Motor neuron (in vitro differentiated cells): Measurements from ENCODE around the gene TIMP2. TPM values are rescaled to one million over a fixed set of nuclear protein-coding genes. Genes with fewer than 3 reads are reported as not detected.
"Not testable (repeated sequence)": the region's sequence is repeated elsewhere in the genome, so short reads cannot be mapped to it uniquely, and the experiment has no call there.

Experiments used
- ATAC-seq, 8 experiments: fragments of 200-7000 bp; cut with Tn5 transposase; replicated peaks in 6 of 8; 2 replicates each; pipeline ENCODE4 v1.8.0; 2021; ENCODE audit warnings: mild to moderate bottlenecking in 8 of 8, moderate library complexity in 8 of 8
- H3K27ac ChIP-seq, 2 donors: fragments of 250-450 bp; sonication (Bioruptor Pico); 2 replicates each; pipeline ENCODE4 v1.9.0; 2021; ENCODE audit warnings: antibody characterized with exemption in 2 of 2, mild to moderate bottlenecking in 2 of 2, moderate library complexity in 1 of 2
- H3K4me1 ChIP-seq, 2 donors: fragments of 250-450 bp; sonication (Bioruptor Pico); replicated peaks in 1 of 2; 2 replicates each; pipeline ENCODE4 v1.6.1; 2021; ENCODE audit warnings: antibody characterized with exemption in 2 of 2, mild to moderate bottlenecking in 2 of 2, moderate library complexity in 1 of 2
- H3K4me3 ChIP-seq, 5 donors: fragments of 250-450 bp; sonication (Bioruptor Pico); 2 replicates each; pipeline ENCODE4 v1.9.0; 2021; ENCODE audit warnings: antibody characterized with exemption in 5 of 5, mild to moderate bottlenecking in 5 of 5, moderate library complexity in 4 of 5
- WGBS, 10 experiments: fragments of 450-650 bp; shearing (Covaris generic); methylation state at CpG; one replicate each; pipeline ENCODE4 v1.0.0; 2022; 5-methylcytosine and 5-hydroxymethylcytosine counted together
- in situ Hi-C, 9 experiments: fragments of 400-800 bp; cut with MboI; loops; one replicate each; pipeline ENCODE4 v1.15.0; 2021; ENCODE audit warnings: low sequenced_read_pairs in 9 of 9, low pct_unique_long_range_greater_than_20kb in 2 of 9; ENCODE audit not compliant: unreplicated experiment in 9 of 9
- total RNA-seq, 8 experiments: library from RNA; unstranded; fragments of 300-600 nt; gene quantifications; 2 replicates each; pipeline versions ENCODE4 v1.2.3 to v1.2.4, GENCODE V29; 2022

The TIMP2 gene
- total RNA-seq, 8 experiments from 2014 or later: 18.8 to 246 (median 38.7) TPM

- ATAC-seq, in situ Hi-C loops, H3K27ac ChIP-seq, H3K4me3 ChIP-seq: not testable (repeated sequence)
- peaks cover 26% of the 10 kb centered on the region in 2 donors for H3K4me1 ChIP-seq
- whole genome bisulfite sequencing, 10 experiments: 80 to 100% (median 96%) methylated on average over 1 to 8 of the region's 8 CpGs; no CpG with 5 or more reads in 1 of the 10 experiments
These were observed 48.2 kb downstream of the TIMP2 start for GRCh38 chr17:78876954-78877517.

- peaks cover 22 to 25% of the 10 kb centered on the region in 2 donors for H3K4me1 ChIP-seq
- ATAC-seq: no peak
- peak overlapping the region in 1 of 2 donors; percentile 15 for H3K27ac ChIP-seq
- no peak overlapping the region for H3K4me3 ChIP-seq
- WGBS, 10 experiments: 74 to 100% (median 90%) methylated on average over 1 to 5 of the region's 7 CpGs; no CpG with 5 or more reads in 2 of the 10 experiments
- in situ Hi-C loops: no loop called here
These were observed 49.0 kb downstream of the TIMP2 start for GRCh38 chr17:78876094-78876597.

GRCh38 chr17:78875363-78876093 is 49.7 kb downstream of the TIMP2 start:
- in situ Hi-C loops: no loop called here
- ATAC-seq: peak in 5 of 8 experiments; percentile 23 to 53 (median 41)
- Histone ChIP-seq H3K27ac (peak overlapping the region; percentile 15 to 49), H3K4me3 (no peak overlapping the region), H3K4me1 (peaks cover 22 to 25% of the 10 kb centered on the region in 2 donors)
- WGBS, 10 experiments: 18 to 100% (median 82%) methylated on average over 1 to 4 of the region's 9 CpGs; no CpG with 5 or more reads in 3 of the 10 experiments

- H3K4me1 ChIP-seq: peaks cover 12 to 14% of the 10 kb centered on the region in 2 donors
- peak in 3 of 8 experiments; percentile 28 to 42 (median 29) for ATAC-seq
- H3K27ac ChIP-seq: peak overlapping the region in 1 of 2 donors; percentile 28
- no peak overlapping the region for H3K4me3 ChIP-seq
- in situ Hi-C loops: loop anchor here in 3 of 9 experiments (25.0 kb wide), 1 partner anchor 89 kb away; no protein-coding TSS in a partner anchor
- WGBS, 10 experiments: 63 to 100% (median 87%) methylated on average over 1 to 10 of the region's 21 CpGs; no CpG with 5 or more reads in 1 of the 10 experiments
These were observed 51.5 kb downstream of the TIMP2 start for GRCh38 chr17:78873519-78874340.

GRCh38 chr17:78872486-78872885 is 52.7 kb downstream of the TIMP2 start:
- 78 to 100% (median 91%) methylated on average over 1 to 6 of the region's 6 CpGs; no CpG with 5 or more reads in 1 of the 10 experiments for WGBS, 10 experiments
- Histone ChIP-seq H3K4me3 (no peak overlapping the region), H3K4me1 (peaks cover 10 to 14% of the 10 kb centered on the region in 2 donors), H3K27ac (peak overlapping the region in 1 of 2 donors; percentile 74)
- in situ Hi-C loops: loop anchor here in 3 of 9 experiments (25.0 kb wide), 1 partner anchor 90 kb away; no protein-coding TSS in a partner anchor
- peak in 5 of 8 experiments; percentile 36 to 75 (median 69) for ATAC-seq

GRCh38 chr17:78870621-78871020 is 54.6 kb downstream of the TIMP2 start:
- no peak overlapping the region for H3K4me3 ChIP-seq
- H3K4me1 ChIP-seq: peaks cover 12 to 13% of the 10 kb centered on the region in 2 donors
- WGBS, 10 experiments: 50 to 100% (median 76%) methylated on average over 1 to 10 of the region's 15 CpGs; no CpG with 5 or more reads in 1 of the 10 experiments
- H3K27ac ChIP-seq: no peak overlapping the region
- no peak for ATAC-seq
- in situ Hi-C loops: loop anchor here in 3 of 9 experiments (25.0 kb wide), 1 partner anchor 92 kb away; no protein-coding TSS in a partner anchor

- H3K27ac ChIP-seq: no peak overlapping the region
- H3K4me1 ChIP-seq: peaks cover 3 to 6% of the 10 kb centered on the region in 2 donors
- peak in 3 of 8 experiments; percentile 39 to 83 (median 83) for ATAC-seq
- 0 to 100% (median 80%) methylated on average over 2 to 7 of the region's 7 CpGs; no CpG with 5 or more reads in 2 of the 10 experiments for WGBS, 10 experiments
- H3K4me3 ChIP-seq: no peak overlapping the region
- in situ Hi-C loops: loop anchor here in 7 of 9 experiments (10.0 to 25.0 kb wide), 3 partner anchors 94 to 106 kb away; partner anchors contain the start of gene LGALS3BP (in 1 of the 7)
These were observed 56.8 kb downstream of the TIMP2 start for GRCh38 chr17:78868391-78868790.

- in situ Hi-C loops: loop anchor here in 7 of 9 experiments (10.0 to 25.0 kb wide), 3 partner anchors 95 to 108 kb away; partner anchors contain the start of gene LGALS3BP (in 1 of the 7)
- H3K27ac ChIP-seq: not testable (repeated sequence)
- 70 to 100% (median 93%) methylated on average over 1 to 2 of the region's 3 CpGs; no CpG with 5 or more reads in 3 of the 10 experiments for WGBS, 10 experiments
These were observed 58.1 kb downstream of the TIMP2 start for GRCh38 chr17:78867046-78867445.

GRCh38 chr17:78865682-78866390 is 59.4 kb downstream of the TIMP2 start:
- ATAC-seq: peak; percentile 5 to 91 (median 32)
- WGBS, 10 experiments: 8 to 100% (median 17%) methylated on average over 1 to 17 of the region's 19 CpGs
- no peak overlapping the region for H3K4me3 ChIP-seq
- in situ Hi-C loops: loop anchor here in 7 of 9 experiments (10.0 to 25.0 kb wide), 3 partner anchors 96 to 109 kb away; partner anchors contain the start of gene LGALS3BP (in 1 of the 7)
- H3K27ac ChIP-seq: no peak overlapping the region
- H3K4me1 ChIP-seq: peaks cover 3% of the 10 kb centered on the region in 2 donors

More at GRCh38 chr17:78867046-78867445, 58.1 kb downstream of the TIMP2 start:
- ATAC-seq, H3K4me1 ChIP-seq, H3K4me3 ChIP-seq: not testable (repeated sequence)

- Histone ChIP-seq H3K4me1 (peaks cover 3% of the 10 kb centered on the region in 2 donors), H3K4me3 (no peak overlapping the region), H3K27ac (no peak overlapping the region)
- ATAC-seq: no peak
- WGBS, 10 experiments: 80% methylated on average over 1 of the region's 1 CpG; no CpG with 5 or more reads in 9 of the 10 experiments
- in situ Hi-C loops: loop anchor here in 7 of 9 experiments (10.0 to 25.0 kb wide), 3 partner anchors 98 to 111 kb away; partner anchors contain the start of gene LGALS3BP (in 1 of the 7)
These were observed 61.1 kb downstream of the TIMP2 start for GRCh38 chr17:78864117-78864516.
